BLaER1 (cell line): ENCODE results near the gene MAD1L1.
A peak's percentile ranks its signal among the peaks of the same experiment; 100 is the strongest.

Experiments
- H3K27ac ChIP-seq: shearing (Covaris generic); formaldehyde crosslinking; 2 replicates; pipeline ENCODE4 v1.8.1; 2022
- H3K27me3 ChIP-seq: shearing (Covaris generic); formaldehyde crosslinking; 2 replicates; pipeline ENCODE4 v1.8.1; 2022
- H3K36me3 ChIP-seq: shearing (Covaris generic); formaldehyde crosslinking; 2 replicates; pipeline ENCODE4 v1.8.1; 2022
- H3K4me1 ChIP-seq: shearing (Covaris generic); formaldehyde crosslinking; 2 replicates; pipeline ENCODE4 v1.8.1; 2022
- H3K4me2 ChIP-seq: shearing (Covaris generic); formaldehyde crosslinking; 2 replicates; pipeline ENCODE4 v1.8.1; 2022
- H3K4me3 ChIP-seq: shearing (Covaris generic); formaldehyde crosslinking; 2 replicates; pipeline ENCODE4 v1.8.1; 2022
- H3K9ac ChIP-seq: shearing (Covaris generic); formaldehyde crosslinking; 2 replicates; pipeline ENCODE4 v1.8.1; 2022
- H3K9me3 ChIP-seq: shearing (Covaris generic); formaldehyde crosslinking; 2 replicates; pipeline ENCODE4 v1.8.1; 2022
- H4K20me1 ChIP-seq: shearing (Covaris generic); formaldehyde crosslinking; 2 replicates; pipeline ENCODE4 v1.8.1; 2022
- Cebpa-rat ChIP-seq: shearing (Covaris generic); IDR thresholded peaks from 2 replicates; pipeline ENCODE4 v1.8.1; 2022

Gene MAD1L1

DNA sequence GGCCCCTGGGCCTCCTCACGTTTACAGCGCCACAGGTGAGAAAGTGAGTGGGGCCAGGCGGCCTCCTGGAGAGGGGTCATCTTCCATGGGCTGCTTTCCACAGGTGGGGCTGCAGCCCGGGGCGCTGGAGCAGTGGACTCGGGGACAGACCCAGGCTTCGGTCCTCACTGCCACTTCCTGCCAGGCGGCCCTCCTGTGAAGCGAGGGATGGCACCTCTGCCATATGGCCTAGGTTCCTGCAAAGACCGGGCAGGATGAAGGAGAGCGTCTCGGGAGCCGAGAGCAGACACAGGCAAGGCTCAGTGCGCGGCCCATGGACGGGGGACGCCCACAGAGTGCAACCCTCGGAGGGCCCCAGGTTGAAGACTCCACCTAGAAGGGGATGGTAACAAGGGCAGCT is 106.8 kb downstream of the MAD1L1 start:
- peak overlapping the region; percentile 70 for H3K9ac ChIP-seq

DNA sequence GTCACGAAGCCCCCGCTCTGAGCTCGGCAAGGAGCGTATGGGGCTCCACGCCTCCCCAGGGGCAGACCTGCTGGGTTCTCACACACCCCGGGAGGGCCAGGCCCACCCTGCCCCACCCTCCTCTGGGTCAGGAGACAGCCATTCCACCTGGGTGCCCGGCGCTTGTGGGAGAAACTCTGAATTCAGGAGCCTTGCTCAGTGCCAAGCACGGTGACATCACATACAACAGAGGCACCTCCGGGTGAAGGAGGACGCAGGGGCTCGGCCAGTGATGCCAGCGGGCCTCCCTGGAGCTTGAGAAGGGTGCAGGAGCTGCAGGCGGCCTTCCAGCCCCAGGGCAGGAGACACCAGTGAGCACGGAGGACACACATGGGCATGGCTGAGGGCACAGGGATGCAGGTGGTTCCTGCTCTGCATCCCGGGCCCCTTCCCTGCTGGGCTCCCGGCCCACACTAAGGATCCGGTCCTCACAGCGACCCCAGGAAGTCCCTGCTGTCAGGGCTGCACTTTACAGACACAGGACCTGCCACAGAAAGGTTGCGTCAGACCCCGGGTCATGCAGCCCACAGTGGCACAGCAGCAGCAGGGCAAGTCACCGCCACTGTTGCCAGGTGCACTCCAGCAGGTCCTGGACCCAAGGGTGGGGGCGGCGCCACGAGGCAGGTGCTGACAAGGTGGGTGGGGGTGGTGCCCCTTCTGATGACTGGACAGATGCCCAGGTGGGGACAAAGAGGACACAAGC is 108.0 kb downstream of the MAD1L1 start:
- Histone ChIP-seq H3K9ac (peak overlapping the region; percentile 70), H3K4me1 (peaks cover 100% of the 10 kb centered on the region), H3K4me3 (peak overlapping the region; percentile 47), H3K27ac (peak overlapping the region; percentile 85), H4K20me1 (peaks cover 30% of the 10 kb centered on the region), H3K4me2 (peak overlapping the region; percentile 94), H3K36me3 (0 out of 2 replicates have a peak, but pooled peaks cover 4% of the 10 kb centered on the region), H3K27me3 (no peaks in the 10 kb centered on the region), H3K9me3 (no peaks in the 10 kb centered on the region)
- TF ChIP-seq Cebpa-rat, result peak; percentile 88

More for the DNA sequence above, 106.8 kb downstream of the MAD1L1 start:
- no peaks in the 10 kb centered on the region for H3K27me3 ChIP-seq
- H4K20me1 ChIP-seq, result peaks cover 20% of the 10 kb centered on the region
- H3K27ac ChIP-seq, result peak overlapping the region; percentile 85
- 0 out of 2 replicates have a peak, but pooled peaks cover 4% of the 10 kb centered on the region for H3K36me3 ChIP-seq
- no peak overlapping the region for H3K4me3 ChIP-seq
- peaks cover 100% of the 10 kb centered on the region for H3K4me1 ChIP-seq
- H3K4me2 ChIP-seq, result peak overlapping the region; percentile 94
- TF ChIP-seq Cebpa-rat, result no peak
- H3K9me3 ChIP-seq, result no peaks in the 10 kb centered on the region

DNA sequence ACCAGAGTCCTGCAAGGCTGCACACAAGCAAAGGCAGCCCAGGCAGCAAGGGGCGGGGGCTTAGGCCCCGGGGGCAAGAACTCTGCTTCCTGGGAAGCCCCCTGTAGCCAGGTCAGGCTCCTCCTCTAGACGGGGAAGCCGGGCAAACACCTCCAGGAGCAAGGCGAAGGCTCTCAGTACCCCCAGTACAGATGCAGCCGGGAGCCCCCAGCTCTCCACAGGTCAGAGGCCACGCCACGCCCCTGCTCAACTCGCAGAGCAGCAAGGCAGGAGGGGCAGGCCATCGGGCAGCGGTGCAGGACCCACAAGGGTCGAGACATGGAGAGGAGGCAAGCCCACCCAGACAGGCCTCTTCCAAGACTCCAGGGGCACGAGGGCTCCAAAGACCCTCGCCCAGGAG is 108.8 kb downstream of the MAD1L1 start:
- no peaks in the 10 kb centered on the region for H3K9me3 ChIP-seq
- H3K27me3 ChIP-seq, result no peaks in the 10 kb centered on the region
- H3K9ac ChIP-seq, result peak overlapping the region; percentile 70
- H3K27ac ChIP-seq, result peak overlapping the region; percentile 85
- H3K4me2 ChIP-seq, result peak overlapping the region; percentile 94
- H3K4me3 ChIP-seq, result peak overlapping the region; percentile 47
- TF ChIP-seq Cebpa-rat, result no peak
- H3K36me3 ChIP-seq, result 0 out of 2 replicates have a peak, but pooled peaks cover 2% of the 10 kb centered on the region
- H3K4me1 ChIP-seq, result peaks cover 100% of the 10 kb centered on the region
- H4K20me1 ChIP-seq, result peaks cover 35% of the 10 kb centered on the region

DNA sequence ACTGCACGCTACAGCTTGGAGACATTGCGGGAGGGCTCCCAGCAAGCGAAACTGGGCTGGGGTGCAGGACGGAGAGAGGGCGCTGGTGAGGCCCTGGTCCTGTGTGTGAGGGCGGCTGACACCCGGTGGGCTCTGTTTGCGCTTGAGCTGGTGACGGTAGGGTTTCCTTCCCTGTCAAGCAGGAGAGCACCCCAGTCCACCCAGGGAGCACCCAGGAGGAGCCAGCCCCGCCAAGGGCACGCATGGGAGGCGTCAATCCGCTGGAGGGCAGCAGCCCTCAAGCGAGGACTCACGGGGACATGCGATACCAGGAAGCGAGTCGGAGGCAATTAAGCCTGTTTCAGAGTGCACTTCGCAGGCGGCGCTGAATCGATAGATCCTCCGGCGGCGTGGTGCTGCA is 109.4 kb downstream of the MAD1L1 start:
- peak overlapping the region; percentile 70 for H3K9ac ChIP-seq
- no peaks in the 10 kb centered on the region for H3K36me3 ChIP-seq
- H3K9me3 ChIP-seq, result no peaks in the 10 kb centered on the region
- H3K4me1 ChIP-seq, result peaks cover 100% of the 10 kb centered on the region
- H3K27ac ChIP-seq, result peak overlapping the region; percentile 85
- TF ChIP-seq Cebpa-rat, result no peak
- no peaks in the 10 kb centered on the region for H3K27me3 ChIP-seq
- H3K4me3 ChIP-seq, result peak overlapping the region; percentile 47
- peaks cover 35% of the 10 kb centered on the region for H4K20me1 ChIP-seq
- peak overlapping the region; percentile 94 for H3K4me2 ChIP-seq

DNA sequence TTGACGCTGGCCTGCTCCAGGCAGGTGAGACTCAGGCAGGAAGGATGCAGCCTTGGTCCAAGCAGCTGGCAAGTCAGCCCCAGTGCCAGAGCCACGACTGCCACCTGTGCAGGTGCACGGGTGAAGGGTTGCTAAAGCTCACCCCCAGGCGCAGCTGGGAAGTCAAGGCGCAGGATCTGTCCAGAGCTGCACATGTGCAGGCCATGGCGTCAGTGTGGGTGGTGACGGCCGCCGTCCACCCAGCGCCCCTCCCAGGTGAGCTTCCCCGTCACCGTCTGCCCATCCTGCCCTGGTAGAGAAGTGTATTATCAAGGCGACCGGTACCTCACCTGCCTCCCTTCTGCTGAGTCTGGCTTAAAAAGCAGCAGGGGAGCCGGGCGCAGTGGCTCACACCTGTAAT is 110.1 kb downstream of the MAD1L1 start:
- H3K27me3 ChIP-seq, result no peaks in the 10 kb centered on the region
- TF ChIP-seq Cebpa-rat, result no peak
- peak overlapping the region; percentile 94 for H3K4me2 ChIP-seq
- peaks cover 35% of the 10 kb centered on the region for H4K20me1 ChIP-seq
- no peak overlapping the region for H3K4me3 ChIP-seq
- H3K27ac ChIP-seq, result no peak overlapping the region
- H3K4me1 ChIP-seq, result peaks cover 100% of the 10 kb centered on the region
- no peak overlapping the region for H3K9ac ChIP-seq
- no peaks in the 10 kb centered on the region for H3K36me3 ChIP-seq
- H3K9me3 ChIP-seq, result no peaks in the 10 kb centered on the region

DNA sequence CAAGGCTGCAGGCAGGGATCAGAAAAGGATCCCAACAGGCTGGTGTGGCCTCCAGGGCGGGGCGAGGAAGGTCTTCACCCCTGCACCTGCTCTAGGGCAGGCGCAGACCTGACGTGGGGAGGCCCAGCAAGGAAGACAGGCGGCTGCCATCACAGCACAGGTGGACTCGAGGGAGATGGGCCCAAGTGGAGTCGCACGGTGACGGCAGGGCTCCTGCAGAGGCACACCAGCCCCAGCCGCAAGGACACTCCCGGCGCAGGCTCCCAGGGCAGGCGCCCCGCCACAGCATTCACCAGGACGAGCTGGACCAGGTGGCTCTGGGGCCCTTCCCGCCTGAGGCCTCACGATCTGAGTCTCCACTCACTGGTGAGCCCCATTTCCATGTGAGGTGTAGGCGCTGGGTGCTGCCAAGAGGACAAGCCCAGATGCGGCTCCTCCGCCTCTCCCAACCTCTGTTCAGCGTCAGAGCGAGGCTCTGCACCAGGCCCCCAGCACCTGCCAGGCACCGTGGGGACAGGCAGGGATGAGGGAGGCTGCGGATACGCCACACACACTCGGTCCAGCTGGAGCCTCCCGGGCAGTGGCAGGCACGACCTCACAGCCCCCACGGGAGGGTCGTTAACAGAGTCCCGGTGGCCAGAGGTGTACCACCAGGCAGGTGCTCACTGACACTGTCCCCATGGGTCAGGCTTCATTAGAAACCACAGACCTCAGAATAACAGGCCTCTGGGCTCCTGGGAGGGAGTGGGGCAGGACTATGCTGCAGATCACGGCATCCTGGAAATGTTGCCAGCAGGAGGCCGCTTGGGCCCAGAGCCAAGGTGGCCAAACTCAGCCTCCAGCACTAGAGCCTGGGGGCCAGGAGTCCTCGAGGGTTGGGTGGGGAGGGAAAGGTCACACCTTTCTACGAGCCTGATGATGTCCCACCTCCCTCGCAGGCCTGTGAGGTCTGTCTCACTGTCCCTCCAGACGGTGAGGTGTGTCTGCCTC is 111.6 kb downstream of the MAD1L1 start:
- peaks cover 32% of the 10 kb centered on the region for H4K20me1 ChIP-seq
- H3K27me3 ChIP-seq, result no peaks in the 10 kb centered on the region
- no peak for TF ChIP-seq Cebpa-rat
- peak overlapping the region; percentile 42 for H3K9ac ChIP-seq
- no peaks in the 10 kb centered on the region for H3K9me3 ChIP-seq
- peak overlapping the region; percentile 61 for H3K27ac ChIP-seq
- no peaks in the 10 kb centered on the region for H3K36me3 ChIP-seq
- H3K4me2 ChIP-seq, result peak overlapping the region; percentile 94
- peak overlapping the region; percentile 37 for H3K4me3 ChIP-seq
- H3K4me1 ChIP-seq, result peaks cover 100% of the 10 kb centered on the region

DNA sequence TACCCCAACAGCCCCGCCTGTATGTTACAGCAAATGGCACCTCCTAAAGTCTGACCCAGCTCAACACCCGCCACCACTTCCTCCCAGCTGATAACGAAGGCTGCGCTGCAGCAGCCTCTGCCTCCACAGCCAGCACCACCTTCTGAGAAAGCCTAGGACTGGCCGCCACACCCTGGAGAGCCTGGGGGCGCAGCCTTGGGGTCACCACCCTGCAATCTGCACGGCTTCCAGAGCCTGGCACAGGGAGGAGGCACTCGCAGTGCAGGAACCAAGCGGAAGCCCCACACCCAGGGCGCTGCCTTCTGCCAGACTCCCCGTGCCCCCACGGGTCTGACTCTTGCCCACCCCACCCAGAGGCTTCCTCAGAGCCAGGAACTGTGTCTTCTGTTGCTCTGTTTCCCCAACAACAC is 112.5 kb downstream of the MAD1L1 start:
- H4K20me1 ChIP-seq, result peaks cover 26% of the 10 kb centered on the region
- H3K9ac ChIP-seq, result peak overlapping the region; percentile 42
- peak overlapping the region; percentile 61 for H3K27ac ChIP-seq

DNA sequence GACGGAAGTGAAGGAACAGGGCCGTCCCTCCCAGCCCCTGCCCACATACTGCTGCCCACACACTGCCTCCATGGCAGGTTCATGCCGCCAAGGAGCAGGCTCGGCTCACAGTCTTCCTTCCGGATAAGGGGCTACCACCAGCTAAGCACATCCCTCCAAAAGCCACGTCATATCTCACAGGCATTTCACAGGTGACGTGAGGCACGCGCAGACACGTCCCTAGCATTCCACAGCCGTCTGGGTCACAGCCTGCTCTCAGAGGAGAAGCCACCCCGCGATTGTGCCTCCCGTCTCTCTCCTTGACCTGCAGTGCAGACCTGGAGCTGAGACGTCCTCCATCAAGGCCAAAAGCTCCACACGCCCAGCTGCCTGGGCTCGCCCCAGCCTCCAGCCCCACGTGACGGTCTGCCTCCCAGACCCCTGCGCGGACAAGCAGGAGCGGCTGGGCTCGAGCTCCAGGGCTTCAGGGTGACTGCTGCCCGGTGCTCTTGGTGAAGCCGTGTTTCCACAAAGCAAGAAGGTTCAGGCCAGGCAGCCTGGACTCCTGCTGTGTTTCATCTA is 114.0 kb downstream of the MAD1L1 start:
- H3K27ac ChIP-seq, result peak overlapping the region; percentile 51; the same call in 1 of the 2 replicates
- H3K4me2 ChIP-seq, result peak overlapping the region; percentile 94
- peaks cover 26% of the 10 kb centered on the region for H4K20me1 ChIP-seq
- H3K9ac ChIP-seq, result 0 out of 2 replicates have a peak overlapping the region, but pooled peaks have one; percentile 12
- no peak overlapping the region for H3K4me3 ChIP-seq
- no peak for TF ChIP-seq Cebpa-rat
- H3K9me3 ChIP-seq, result peaks cover 12% of the 10 kb centered on the region
- H3K4me1 ChIP-seq, result peaks cover 100% of the 10 kb centered on the region
- H3K36me3 ChIP-seq, result peaks cover 15% of the 10 kb centered on the region
- H3K27me3 ChIP-seq, result no peaks in the 10 kb centered on the region

More for the DNA sequence above, 112.5 kb downstream of the MAD1L1 start:
- Histone ChIP-seq H3K4me1 (peaks cover 100% of the 10 kb centered on the region), H3K4me3 (peak overlapping the region; percentile 37; the same call in 1 of the 2 replicates), H3K36me3 (no peaks in the 10 kb centered on the region), H3K27me3 (no peaks in the 10 kb centered on the region), H3K9me3 (no peaks in the 10 kb centered on the region), H3K4me2 (peak overlapping the region; percentile 94)
- TF ChIP-seq Cebpa-rat, result no peak

DNA sequence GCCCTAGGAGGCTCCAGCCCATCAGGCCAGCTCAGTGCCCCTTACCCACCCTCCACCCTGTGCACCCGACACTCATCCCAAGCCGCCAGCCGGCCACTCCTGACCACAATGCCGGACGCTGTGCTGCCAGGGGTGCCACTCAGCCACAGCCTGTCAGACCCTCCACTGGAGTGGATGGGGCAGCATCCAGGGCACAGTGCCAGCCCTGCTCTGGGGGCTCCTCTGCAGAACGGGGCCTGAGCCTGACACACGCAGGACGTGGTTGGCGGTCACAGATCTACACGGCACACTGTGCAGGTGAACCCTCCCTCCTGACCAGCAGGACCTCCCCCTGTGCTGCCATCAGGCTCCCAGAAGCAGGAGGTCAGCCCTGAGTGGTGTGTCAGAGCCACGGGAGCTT is 114.7 kb downstream of the MAD1L1 start:
- peaks cover 19% of the 10 kb centered on the region for H3K9me3 ChIP-seq
- H3K4me3 ChIP-seq, result no peak overlapping the region
- H3K9ac ChIP-seq, result no peak overlapping the region
- H3K36me3 ChIP-seq, result peaks cover 19% of the 10 kb centered on the region
- H3K27ac ChIP-seq, result peak overlapping the region; percentile 84; the same call in 1 of the 2 replicates
- H3K4me2 ChIP-seq, result peak overlapping the region; percentile 94
- peaks cover 100% of the 10 kb centered on the region for H3K4me1 ChIP-seq
- no peaks in the 10 kb centered on the region for H3K27me3 ChIP-seq
- TF ChIP-seq Cebpa-rat, result no peak
- H4K20me1 ChIP-seq, result peaks cover 26% of the 10 kb centered on the region
